GM12878 (cell line): ENCODE data around the gene LDLRAP1. TPM values are rescaled to one million over a fixed set of nuclear protein-coding genes. Genes with fewer than 3 reads are reported as not detected.
A peak's percentile ranks its signal among the peaks of the same experiment; 100 is the strongest.

ENCODE experiments used
- ATAC-seq: fragments of 200-7000 bp; cut with Tn5 transposase; 3 replicates; pipeline ENCODE4 v1.9.1; 2020; ENCODE audit warnings: mild to moderate bottlenecking, moderate library complexity
- BruUV-seq: library from RNA; stranded (reverse); fragments of 400-500 nt; replicated peaks from 2 replicates; lab custom pipeline; 2021; lab: Mats Ljungman, UMichigan
- CTCF ChIA-PET: fragments of 300-600 bp; sonication (Branson Sonifier 250); formaldehyde crosslinking; extraction: SDS; loops from one replicate; lab custom pipeline; 2021; ENCODE audit warnings: inconsistent platforms; lab: Yijun Ruan, JAX
- POLR2A ChIA-PET: fragments of 350-600 bp; formaldehyde crosslinking; extraction: SDS; loops from one replicate; lab custom pipeline; 2021; ENCODE audit warnings: inconsistent platforms; lab: Charles Lee
- RAD21 ChIA-PET: fragments of 300-600 bp; sonication (Branson Sonifier 250); formaldehyde crosslinking; loops from one replicate; lab custom pipeline; 2023; ENCODE audit warnings: antibody characterized with exemption; ENCODE audit not compliant: unreplicated experiment; lab: Charles Lee
- SMC1A ChIA-PET: fragments of 300-600 bp; sonication (Branson Sonifier 250); formaldehyde crosslinking; loops from one replicate; lab custom pipeline; 2023; ENCODE audit not compliant: unreplicated experiment, uncharacterized antibody; lab: Charles Lee
- DNase-seq: peaks from one replicate; pipeline ENCODE4 v3.0.0-alpha.2; 2011; ENCODE audit warnings: low read depth, low spot score
- FAIRE-seq: peaks from 3 replicates; lab custom pipeline; 2011; peaks lifted over from hg19 to GRCh38; lab: Jason Lieb, UNC
- H2AFZ ChIP-seq: 2 replicates; pipeline ENCODE4 v1.6.0; 2011; ENCODE audit warnings: low read depth, low read length, control low read depth; ENCODE audit not compliant: control insufficient read depth
- H3K27ac ChIP-seq: 2 replicates; pipeline ENCODE4 v1.5.1; 2011; ENCODE audit warnings: control low read depth; ENCODE audit not compliant: control insufficient read depth, insufficient read depth
- H3K27me3 ChIP-seq, 2 experiments: replicated peaks in 1 of 2; 2 replicates each; pipeline versions ENCODE4 v1.6.0 to v1.6.1; 2011; ENCODE audit warnings: low read length in 1 of 2; ENCODE audit not compliant: control insufficient read depth in 2 of 2, insufficient read depth in 2 of 2
- H3K36me3 ChIP-seq, 2 experiments: 2 replicates each; pipeline ENCODE4 v1.5.1; 2011; ENCODE audit warnings: low read length in 1 of 2; ENCODE audit not compliant: control insufficient read depth in 2 of 2, insufficient read depth in 2 of 2
- H3K4me1 ChIP-seq: 2 replicates; pipeline ENCODE4 v1.6.1; 2011; ENCODE audit warnings: mild to moderate bottlenecking, low read length, moderate library complexity, mixed read lengths; ENCODE audit not compliant: control insufficient read depth, insufficient read depth
- H3K4me2 ChIP-seq: 2 replicates; pipeline ENCODE4 v1.6.0; 2011; ENCODE audit warnings: control low read depth; ENCODE audit not compliant: control insufficient read depth, insufficient read depth
- H3K4me3 ChIP-seq: fragments of 200-600 bp; sonication (generic); 2 replicates; pipeline ENCODE4 v1.5.1; 2016
- H3K79me2 ChIP-seq: 2 replicates; pipeline ENCODE4 v1.6.0; 2011; ENCODE audit warnings: low read length; ENCODE audit not compliant: control insufficient read depth, insufficient read depth
- H3K9ac ChIP-seq: 2 replicates; pipeline ENCODE4 v1.8.0; 2011; ENCODE audit warnings: low read length, control low read depth, mixed read lengths; ENCODE audit not compliant: control insufficient read depth, insufficient read depth
- H3K9me3 ChIP-seq: replicated peaks from 3 replicates; pipeline ENCODE4 v1.5.1; 2011; ENCODE audit warnings: mild to moderate bottlenecking, low read length; ENCODE audit not compliant: control insufficient read depth, insufficient read depth
- H4K20me1 ChIP-seq: 2 replicates; pipeline ENCODE4 v1.6.0; 2011; ENCODE audit not compliant: control insufficient read depth, insufficient read depth
- E4F1 ChIP-seq: fragments of 450-650 bp; IDR thresholded peaks from 2 replicates; pipeline ENCODE4 v1.6.1; 2018; ENCODE audit warnings: borderline replicate concordance, mild to moderate bottlenecking; ENCODE audit not compliant: partially characterized antibody
- ETV6 ChIP-seq, 2 experiments: fragments of 450-650 bp in 1 of 2; IDR thresholded peaks in 1 of 2; conservative IDR thresholded peaks in 1 of 2; 2 replicates each; pipeline ENCODE4 v1.6.1; 2014; ENCODE audit warnings: antibody characterized with exemption in 1 of 2, borderline replicate concordance in 1 of 2, low read depth in 1 of 2, mild to moderate bottlenecking in 1 of 2, moderate library complexity in 1 of 2
- JUND ChIP-seq: IDR thresholded peaks from 2 replicates; pipeline ENCODE4 v1.6.1; 2012; ENCODE audit warnings: low read depth, mild to moderate bottlenecking, low read length, improper control_type of control experiment, moderate library complexity
- KDM1A ChIP-seq: fragments of 200-600 bp; sonication (generic); IDR thresholded peaks from 2 replicates; pipeline ENCODE4 v1.6.1; 2016; ENCODE audit warnings: borderline replicate concordance
- NFYA ChIP-seq: IDR thresholded peaks from 2 replicates; pipeline ENCODE4 v1.6.1; 2011; ENCODE audit warnings: low read depth, mild to moderate bottlenecking, low read length, improper control_type of control experiment, borderline replicate concordance
- POLR2A ChIP-seq: IDR thresholded peaks from 2 replicates; pipeline ENCODE4 v1.6.1; 2011; ENCODE audit warnings: low read depth, mild to moderate bottlenecking, low read length
- RAD21 ChIP-seq: IDR thresholded peaks from 2 replicates; pipeline ENCODE4 v1.6.1; 2011; ENCODE audit warnings: mild to moderate bottlenecking, low read depth, low read length, moderate library complexity; ENCODE audit not compliant: insufficient read depth
- RUNX3 ChIP-seq: IDR thresholded peaks from 2 replicates; pipeline ENCODE4 v1.6.1; 2012; ENCODE audit warnings: low read length, inconsistent platforms
- WGBS: methylation state at CpG from one replicate; pipeline ENCODE4 v1.1.6; 2016; ENCODE audit warnings: low lambda C conversion rate; ENCODE audit not compliant: insufficient replicate concordance, insufficient coverage; ENCODE audit errors: missing lambda C conversion rate; 5-methylcytosine and 5-hydroxymethylcytosine counted together
- in situ Hi-C: fragments of 300-500 bp; cut with MboI; formaldehyde crosslinking; loops from 9 replicates; pipeline ENCODE4 v1.14.3; 2018; ENCODE audit warnings: mixed read lengths
- intact Hi-C: fragments of 100-400 bp; cut with micrococcal nuclease; formaldehyde crosslinking; loops from one replicate; pipeline ENCODE4 v1.14.2; 2022; ENCODE audit not compliant: unreplicated experiment
- polyA plus RNA-seq, 11 experiments: library from polyadenylated mRNA; depleted of rRNA in 4 of 11; unstranded in 6 of 11; stranded (reverse) in 5 of 11; fragments of >200 nt; fragmentation: Nextera tagmentation in 4 of 11; fragmentation: Illumina TruSeq in 1 of 11; extraction: Ambion mirVana in 4 of 11; extraction: Trizol in 1 of 11; gene quantifications; 1 replicate in 1 of 11; 2 replicates in 10 of 11; pipeline versions ENCODE4 v1.2.1 to v1.2.3, GENCODE V29; 2011 to 2016; ENCODE audit warnings: inconsistent platforms in 2 of 11, missing spikeins in 2 of 11, low read depth in 1 of 11
- total RNA-seq, 4 experiments: library from RNA; depleted of rRNA in 3 of 4; stranded (reverse); fragments of >200 nt in 3 of 4; fragmentation: Illumina TruSeq in 1 of 4; extraction: Trizol in 1 of 4; gene quantifications; 2 replicates each; pipeline versions ENCODE4 v1.2.1 to v1.2.3, GENCODE V29; 2013 to 2021
- TF ChIP-seq, protein P1 (sequence below): IDR thresholded peaks from 2 replicates; pipeline ENCODE4 v1.6.1; 2011; ENCODE audit warnings: low read depth, low read length, improper control_type of control experiment, borderline replicate concordance
- TF ChIP-seq, protein P2 (sequence below): IDR thresholded peaks from 2 replicates; pipeline ENCODE4 v1.6.1; 2012; ENCODE audit warnings: low read length, inconsistent platforms

The LDLRAP1 gene
- total and polyA plus RNA-seq, 10 of the 15 experiments (the other 5 are each of a cell fraction or from before 2014, with no cell fraction given): 0.43 to 37.6 (median 22.0) TPM

DNA sequence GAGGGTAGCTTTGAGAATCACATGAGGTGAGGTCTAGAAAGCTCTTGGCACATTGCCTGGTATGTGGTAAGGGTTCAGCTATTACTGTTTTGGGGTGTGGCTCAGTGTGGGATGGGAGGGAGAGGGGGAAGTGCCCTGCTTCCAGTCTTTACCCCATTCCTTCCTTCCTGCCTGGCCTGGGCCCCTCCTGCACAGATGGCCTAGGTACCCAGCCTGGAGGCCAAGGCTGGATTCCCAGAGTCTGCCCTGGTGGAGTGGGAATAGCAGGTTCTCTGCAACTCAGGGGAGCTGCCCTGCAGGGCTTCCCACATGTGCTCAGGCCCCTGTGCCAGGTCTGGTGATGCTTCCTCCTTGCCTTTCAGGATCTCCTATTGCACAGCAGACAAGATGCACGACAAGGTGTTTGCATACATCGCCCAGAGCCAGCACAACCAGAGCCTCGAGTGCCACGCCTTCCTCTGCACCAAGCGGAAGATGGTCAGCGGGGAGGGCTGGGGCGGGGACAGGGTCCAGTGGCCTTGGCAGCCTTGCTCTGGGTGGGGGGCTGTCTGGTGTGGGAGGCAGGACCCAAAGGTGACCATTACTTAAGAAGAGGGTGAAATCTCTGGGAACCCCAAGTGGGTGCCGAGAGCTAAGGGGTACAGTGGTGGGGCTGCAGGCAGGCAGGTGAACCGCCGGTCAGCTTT is 13.5 kb downstream of the LDLRAP1 start:
- peak; percentile 65 for ATAC-seq
- H3K9ac ChIP-seq: no peak overlapping the region

DNA sequence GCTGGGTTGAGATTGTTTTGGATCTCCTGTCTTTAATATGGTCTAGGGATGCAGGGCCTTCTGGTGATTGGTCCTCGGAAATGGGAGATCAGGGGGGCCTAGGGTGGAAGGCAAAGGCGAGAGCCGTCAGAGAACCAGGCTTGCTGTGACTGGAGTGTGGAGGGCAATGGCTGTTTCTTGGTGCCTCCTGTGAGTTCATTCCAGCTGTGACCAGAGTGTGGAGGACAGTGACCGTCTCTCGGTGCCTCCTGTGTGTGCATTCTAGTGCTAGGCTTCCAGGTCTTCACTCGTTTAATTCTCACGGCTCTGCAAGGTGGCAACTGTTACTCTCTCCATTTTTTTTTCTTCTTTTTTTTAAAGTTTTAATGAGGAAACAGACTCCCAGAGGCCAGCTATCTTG is 14.1 kb downstream of the LDLRAP1 start:
- intact Hi-C loops: no loop called here
- Histone ChIP-seq H3K79me2 (no peaks in the 10 kb centered on the region), H3K4me3 (no peak overlapping the region), H2AFZ (no peak overlapping the region), H3K4me2 (no peak overlapping the region), H3K36me3 (peaks cover 0 to 5% of the 10 kb centered on the region in 2 experiments; a peak in 2 of 4 replicates), H3K9me3 (no peaks in the 10 kb centered on the region), H4K20me1 (0 out of 2 replicates have a peak, but pooled peaks cover 3% of the 10 kb centered on the region), H3K9ac (no peak overlapping the region), H3K4me1 (peaks cover 24% of the 10 kb centered on the region), H3K27me3 (no peaks in the 10 kb centered on the region), H3K27ac (no peak overlapping the region)
- SMC1A ChIA-PET: no interaction called here
- POLR2A ChIA-PET: interaction anchor here (0.6 kb wide), 1 partner anchor 105 kb away, joined by 5 read pairs; no protein-coding TSS in a partner anchor
- no peak for ATAC-seq
- no peak for FAIRE-seq
- RAD21 ChIA-PET: no interaction called here
- no TSS peak for BruUV-seq
- in situ Hi-C loops: no loop called here
- DNase-seq: no peak
- CTCF ChIA-PET: interaction anchor here (1.2 kb wide), 1 partner anchor 25 kb away, joined by 3 read pairs; no protein-coding TSS in a partner anchor
- 92% methylated on average over 7 of the region's 7 CpGs for WGBS
- TF ChIP-seq POLR2A (no peak), KDM1A (no peak), JUND (no peak), RAD21 (no peak), NFYA (no peak), E4F1 (no peak), ETV6 (conservative IDR thresholded peaks at IDR 0.05 in 1 of 2, IDR thresholded peaks at IDR 0.05 in 1 of 2; ENCODE audit: borderline replicate concordance in 1 of 2, low read depth in 1 of 2) (no peak)
- TF ChIP-seq, protein P1, sequence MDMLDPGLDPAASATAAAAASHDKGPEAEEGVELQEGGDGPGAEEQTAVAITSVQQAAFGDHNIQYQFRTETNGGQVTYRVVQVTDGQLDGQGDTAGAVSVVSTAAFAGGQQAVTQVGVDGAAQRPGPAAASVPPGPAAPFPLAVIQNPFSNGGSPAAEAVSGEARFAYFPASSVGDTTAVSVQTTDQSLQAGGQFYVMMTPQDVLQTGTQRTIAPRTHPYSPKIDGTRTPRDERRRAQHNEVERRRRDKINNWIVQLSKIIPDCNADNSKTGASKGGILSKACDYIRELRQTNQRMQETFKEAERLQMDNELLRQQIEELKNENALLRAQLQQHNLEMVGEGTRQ: no peak

More for the DNA sequence above, 13.5 kb downstream of the LDLRAP1 start:
- ChIA-PET SMC1A (interaction anchor here (0.9 to 1.3 kb wide), 2 partner anchors 9 to 40 kb away, joined by 3 to 4 read pairs; no protein-coding TSS in a partner anchor), CTCF (interaction anchor here (0.6 kb wide), 1 partner anchor 16 kb away, joined by 3 read pairs; no protein-coding TSS in a partner anchor), POLR2A (interaction anchor here (0.6 kb wide), 1 partner anchor 104 kb away, joined by 5 read pairs; no protein-coding TSS in a partner anchor), RAD21 (no interaction called here)
- in situ Hi-C loops: no loop called here
- H4K20me1 ChIP-seq: peaks cover 3% of the 10 kb centered on the region; the same call in 1 of the 2 replicates
- no peaks in the 10 kb centered on the region for H3K9me3 ChIP-seq
- no peak overlapping the region for H3K27ac ChIP-seq
- peak; percentile 26 for TF ChIP-seq RUNX3
- TF ChIP-seq, protein P2, sequence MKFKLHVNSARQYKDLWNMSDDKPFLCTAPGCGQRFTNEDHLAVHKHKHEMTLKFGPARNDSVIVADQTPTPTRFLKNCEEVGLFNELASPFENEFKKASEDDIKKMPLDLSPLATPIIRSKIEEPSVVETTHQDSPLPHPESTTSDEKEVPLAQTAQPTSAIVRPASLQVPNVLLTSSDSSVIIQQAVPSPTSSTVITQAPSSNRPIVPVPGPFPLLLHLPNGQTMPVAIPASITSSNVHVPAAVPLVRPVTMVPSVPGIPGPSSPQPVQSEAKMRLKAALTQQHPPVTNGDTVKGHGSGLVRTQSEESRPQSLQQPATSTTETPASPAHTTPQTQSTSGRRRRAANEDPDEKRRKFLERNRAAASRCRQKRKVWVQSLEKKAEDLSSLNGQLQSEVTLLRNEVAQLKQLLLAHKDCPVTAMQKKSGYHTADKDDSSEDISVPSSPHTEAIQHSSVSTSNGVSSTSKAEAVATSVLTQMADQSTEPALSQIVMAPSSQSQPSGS: no peak
- intact Hi-C loops: no loop called here
- WGBS: 77% methylated on average over 10 of the region's 10 CpGs
- no TSS peak for BruUV-seq
- H3K4me2 ChIP-seq: no peak overlapping the region
- DNase-seq: no peak
- H3K4me1 ChIP-seq: peaks cover 22% of the 10 kb centered on the region
- H3K36me3 ChIP-seq: peaks cover 0 to 5% of the 10 kb centered on the region in 2 experiments; a peak in 2 of 4 replicates
- H3K79me2 ChIP-seq: 0 out of 2 replicates have a peak, but pooled peaks cover under 1% of the 10 kb centered on the region
- no peaks in the 10 kb centered on the region for H3K27me3 ChIP-seq
- no peak for FAIRE-seq
- H3K4me3 ChIP-seq: no peak overlapping the region
- no peak overlapping the region for H2AFZ ChIP-seq
